ENCODE data around the gene RNF141.

RNF141 gene

DNA sequence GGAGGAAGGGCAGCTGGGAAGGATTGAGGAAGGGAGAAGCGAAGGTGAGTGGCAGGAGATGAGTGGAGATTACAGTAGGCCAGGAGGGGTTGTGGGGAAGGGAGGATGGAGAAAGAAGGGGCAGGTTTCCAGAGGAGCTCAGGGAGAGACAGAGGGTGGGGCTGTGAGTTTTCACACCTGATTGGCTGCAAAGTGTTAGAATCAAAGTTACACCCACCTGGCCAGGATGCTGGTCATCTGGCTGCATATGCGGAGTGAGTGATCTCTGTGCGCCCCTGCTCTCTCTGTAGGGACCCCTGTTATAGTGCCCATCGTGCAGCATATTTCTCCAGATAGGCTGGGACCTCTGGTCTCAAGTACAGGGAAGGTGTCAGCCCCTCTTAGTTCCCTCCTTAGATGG is 67.6 kb downstream of the RNF141 start:
- TF ChIP-seq ZSCAN23 (tag by site-specific recombination; IDR thresholded peaks at IDR 0.05) (no peak), ZBTB26 (tag by site-specific recombination; optimal IDR thresholded peaks at IDR 0.05) (no peak), PRDM10 (tag by site-specific recombination; IDR thresholded peaks at IDR 0.05) (no peak), ZNF223 (tag by site-specific recombination; IDR thresholded peaks at IDR 0.05) (no peak), ZNF423 (tag by site-specific recombination; IDR thresholded peaks at IDR 0.05) (no peak), ZBTB10 (tag by site-specific recombination; IDR thresholded peaks at IDR 0.05) (no peak)
- TF ChIP-seq, protein P1, sequence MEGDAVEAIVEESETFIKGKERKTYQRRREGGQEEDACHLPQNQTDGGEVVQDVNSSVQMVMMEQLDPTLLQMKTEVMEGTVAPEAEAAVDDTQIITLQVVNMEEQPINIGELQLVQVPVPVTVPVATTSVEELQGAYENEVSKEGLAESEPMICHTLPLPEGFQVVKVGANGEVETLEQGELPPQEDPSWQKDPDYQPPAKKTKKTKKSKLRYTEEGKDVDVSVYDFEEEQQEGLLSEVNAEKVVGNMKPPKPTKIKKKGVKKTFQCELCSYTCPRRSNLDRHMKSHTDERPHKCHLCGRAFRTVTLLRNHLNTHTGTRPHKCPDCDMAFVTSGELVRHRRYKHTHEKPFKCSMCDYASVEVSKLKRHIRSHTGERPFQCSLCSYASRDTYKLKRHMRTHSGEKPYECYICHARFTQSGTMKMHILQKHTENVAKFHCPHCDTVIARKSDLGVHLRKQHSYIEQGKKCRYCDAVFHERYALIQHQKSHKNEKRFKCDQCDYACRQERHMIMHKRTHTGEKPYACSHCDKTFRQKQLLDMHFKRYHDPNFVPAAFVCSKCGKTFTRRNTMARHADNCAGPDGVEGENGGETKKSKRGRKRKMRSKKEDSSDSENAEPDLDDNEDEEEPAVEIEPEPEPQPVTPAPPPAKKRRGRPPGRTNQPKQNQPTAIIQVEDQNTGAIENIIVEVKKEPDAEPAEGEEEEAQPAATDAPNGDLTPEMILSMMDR (tag by site-specific recombination; IDR thresholded peaks at IDR 0.05) = no peak

DNA sequence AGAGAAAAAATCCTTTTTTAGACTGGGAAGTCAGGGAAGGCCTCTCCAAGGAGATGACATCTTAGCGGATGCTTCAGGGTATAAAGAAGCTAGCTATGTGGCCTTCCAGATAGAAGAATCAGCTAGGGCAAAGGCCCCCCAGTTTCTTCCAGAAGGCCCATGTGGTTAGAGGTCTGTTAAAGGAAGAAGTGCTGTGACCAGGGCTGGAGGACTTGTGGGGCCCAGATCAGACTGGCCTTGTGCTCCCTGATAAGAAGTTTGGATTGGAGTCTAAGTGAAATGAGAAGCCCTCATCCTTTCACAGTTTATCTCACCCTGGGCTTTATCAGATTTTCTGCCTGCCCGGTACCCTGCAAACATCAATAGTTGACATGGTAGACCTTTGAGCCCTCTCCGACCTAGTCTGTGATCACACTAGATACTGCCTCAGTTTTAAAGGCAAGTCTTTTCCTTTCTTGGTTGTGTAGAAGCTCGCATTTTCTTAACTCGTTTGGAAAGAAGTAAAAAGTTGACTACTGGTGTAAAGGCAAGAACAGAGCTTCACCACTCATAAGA is 78.2 kb downstream of the RNF141 start:
- Histone ChIP-seq H3K4me3 (ENCODE audit: low read depth, low read length) (no peak overlapping the region), H3K4me1 (ENCODE audit: control insufficient read depth, insufficient read depth, low read length) (no peaks in the 10 kb centered on the region), H3K36me3 (ENCODE audit: control insufficient read depth in 2 of 2, insufficient read depth in 1 of 2, low read length in 2 of 2) (peaks cover 0 to 23% of the 10 kb centered on the region in 2 experiments; a peak in 1 of 3 replicates), H3K27ac (ENCODE audit: extremely low read depth, low read depth, low read length) (no peak overlapping the region), H3K9me3 (ENCODE audit: control insufficient read depth, insufficient read depth, low read depth, low read length) (no peaks in the 10 kb centered on the region)
- TF ChIP-seq TCF7L2 (IDR thresholded peaks at IDR 0.05; ENCODE audit: borderline replicate concordance, low read depth, low read length) = no peak
- no peak for TF ChIP-seq ZNF248 (tag by site-specific recombination; IDR thresholded peaks at IDR 0.05)
- TF ChIP-seq, protein P2, sequence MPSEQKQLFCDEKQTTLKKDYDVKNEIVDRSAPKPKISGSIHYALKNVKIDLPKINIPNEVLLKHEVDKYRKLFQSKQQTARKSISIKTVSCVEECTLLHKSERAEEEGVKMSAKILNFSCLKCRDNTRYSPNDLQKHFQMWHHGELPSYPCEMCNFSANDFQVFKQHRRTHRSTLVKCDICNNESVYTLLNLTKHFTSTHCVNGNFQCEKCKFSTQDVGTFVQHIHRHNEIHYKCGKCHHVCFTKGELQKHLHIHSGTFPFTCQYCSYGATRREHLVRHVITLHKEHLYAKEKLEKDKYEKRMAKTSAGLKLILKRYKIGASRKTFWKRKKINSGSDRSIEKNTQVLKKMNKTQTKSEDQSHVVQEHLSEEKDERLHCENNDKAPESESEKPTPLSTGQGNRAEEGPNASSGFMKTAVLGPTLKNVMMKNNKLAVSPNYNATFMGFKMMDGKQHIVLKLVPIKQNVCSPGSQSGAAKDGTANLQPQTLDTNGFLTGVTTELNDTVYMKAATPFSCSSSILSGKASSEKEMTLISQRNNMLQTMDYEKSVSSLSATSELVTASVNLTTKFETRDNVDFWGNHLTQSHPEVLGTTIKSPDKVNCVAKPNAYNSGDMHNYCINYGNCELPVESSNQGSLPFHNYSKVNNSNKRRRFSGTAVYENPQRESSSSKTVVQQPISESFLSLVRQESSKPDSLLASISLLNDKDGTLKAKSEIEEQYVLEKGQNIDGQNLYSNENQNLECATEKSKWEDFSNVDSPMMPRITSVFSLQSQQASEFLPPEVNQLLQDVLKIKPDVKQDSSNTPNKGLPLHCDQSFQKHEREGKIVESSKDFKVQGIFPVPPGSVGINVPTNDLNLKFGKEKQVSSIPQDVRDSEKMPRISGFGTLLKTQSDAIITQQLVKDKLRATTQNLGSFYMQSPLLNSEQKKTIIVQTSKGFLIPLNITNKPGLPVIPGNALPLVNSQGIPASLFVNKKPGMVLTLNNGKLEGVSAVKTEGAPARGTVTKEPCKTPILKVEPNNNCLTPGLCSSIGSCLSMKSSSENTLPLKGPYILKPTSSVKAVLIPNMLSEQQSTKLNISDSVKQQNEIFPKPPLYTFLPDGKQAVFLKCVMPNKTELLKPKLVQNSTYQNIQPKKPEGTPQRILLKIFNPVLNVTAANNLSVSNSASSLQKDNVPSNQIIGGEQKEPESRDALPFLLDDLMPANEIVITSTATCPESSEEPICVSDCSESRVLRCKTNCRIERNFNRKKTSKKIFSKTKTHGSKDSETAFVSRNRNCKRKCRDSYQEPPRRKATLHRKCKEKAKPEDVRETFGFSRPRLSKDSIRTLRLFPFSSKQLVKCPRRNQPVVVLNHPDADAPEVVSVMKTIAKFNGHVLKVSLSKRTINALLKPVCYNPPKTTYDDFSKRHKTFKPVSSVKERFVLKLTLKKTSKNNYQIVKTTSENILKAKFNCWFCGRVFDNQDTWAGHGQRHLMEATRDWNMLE (tag by site-specific recombination; conservative IDR thresholded peaks at IDR 0.05; ENCODE audit: low read depth) = no peak
- no peak for TF ChIP-seq ZNF629 (tag by site-specific recombination; IDR thresholded peaks at IDR 0.05)
- ChIA-PET POLR2A (no interaction called here), CTCF (no interaction called here)

More for the DNA sequence above, 67.6 kb downstream of the RNF141 start:
- Histone ChIP-seq H3K27ac (ENCODE audit: extremely low read depth, low read depth, low read length) (no peak overlapping the region), H3K4me3 (ENCODE audit: low read depth, low read length) (no peak overlapping the region), H3K9me3 (ENCODE audit: control insufficient read depth, insufficient read depth, low read depth, low read length) (no peaks in the 10 kb centered on the region), H3K36me3 (ENCODE audit: control insufficient read depth in 2 of 2, insufficient read depth in 1 of 2, low read length in 2 of 2) (no peaks in the 10 kb centered on the region), H3K4me1 (ENCODE audit: control insufficient read depth, insufficient read depth, low read length) (no peaks in the 10 kb centered on the region)
- CTCF ChIA-PET = no interaction called here
- POLR2A ChIA-PET = no interaction called here
